Superior temporal gyrus (tissue), 1 donor: ENCODE measurements around the gene AQP12A.

ENCODE experiments used
- DNase-seq: peaks from one replicate; pipeline ENCODE4 v3.0.0-alpha.2; 2016; ENCODE audit errors: extremely low spot score

AQP12A gene

DNA sequence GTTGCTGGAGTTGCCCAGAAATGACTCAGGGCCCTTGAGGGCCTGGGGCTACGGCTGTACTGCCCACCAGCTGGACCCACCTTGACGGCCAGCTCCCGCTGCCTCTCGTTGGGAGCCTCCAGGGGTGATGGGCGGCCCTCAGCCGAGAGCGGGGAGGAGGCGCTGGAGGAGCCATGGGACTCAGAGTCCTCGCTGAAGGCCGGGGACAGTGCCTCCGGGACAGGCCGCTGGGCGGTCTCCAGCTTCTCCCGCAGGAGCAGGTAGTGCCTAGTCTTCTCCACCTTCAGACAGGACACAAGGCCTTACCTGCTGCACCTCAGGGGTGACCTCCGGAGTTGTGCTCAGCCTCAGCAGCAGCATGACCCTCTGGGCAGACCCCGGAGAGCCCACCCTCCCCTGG is 30.7 kb downstream of the AQP12A start:
- no peak for DNase-seq

DNA sequence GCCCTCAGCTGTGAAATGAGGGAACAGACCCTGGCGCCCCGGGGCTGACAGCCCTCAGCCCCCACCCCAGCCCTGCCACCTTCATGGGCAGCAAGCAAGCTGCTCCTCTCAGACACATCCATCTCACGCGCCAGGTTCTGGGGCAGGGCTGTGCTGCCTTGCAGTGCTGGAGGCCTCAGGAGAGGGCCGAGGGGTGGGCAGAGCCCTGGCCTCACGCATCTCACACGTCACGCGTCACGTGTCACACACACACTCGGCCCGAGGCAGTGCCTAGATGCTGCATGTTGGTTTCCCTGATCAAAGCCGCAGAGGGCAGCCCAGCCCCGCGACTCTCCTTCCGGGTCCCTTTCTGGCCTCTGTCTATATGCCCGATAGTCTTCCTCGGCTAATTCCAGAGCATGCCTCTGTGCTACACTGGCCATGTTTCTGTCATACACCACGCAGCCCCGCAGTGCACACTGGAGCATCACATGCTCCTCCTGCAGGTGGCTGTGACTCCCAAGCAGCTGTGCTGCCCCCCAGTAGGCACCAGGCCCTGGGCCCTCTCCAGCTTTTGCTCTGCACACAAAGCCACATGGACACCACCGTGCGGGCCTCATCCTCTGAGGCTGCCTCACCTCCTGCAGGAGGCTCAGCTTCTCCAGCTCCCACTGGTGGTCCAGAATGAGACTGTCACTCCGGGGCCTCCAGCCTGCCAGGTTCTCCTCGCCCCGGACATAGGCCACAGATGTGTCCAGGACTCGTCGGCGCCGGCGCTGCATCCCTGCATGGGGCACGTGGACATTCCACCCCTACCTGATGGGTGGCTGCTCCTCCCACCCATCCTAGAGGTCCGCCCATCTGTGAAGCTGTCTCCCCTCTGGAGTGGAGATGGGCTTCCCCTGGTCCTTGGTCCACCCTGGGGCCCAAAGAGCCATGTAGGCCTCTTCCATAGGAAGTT is 31.4 kb downstream of the AQP12A start:
- DNase-seq, result no peak

DNA sequence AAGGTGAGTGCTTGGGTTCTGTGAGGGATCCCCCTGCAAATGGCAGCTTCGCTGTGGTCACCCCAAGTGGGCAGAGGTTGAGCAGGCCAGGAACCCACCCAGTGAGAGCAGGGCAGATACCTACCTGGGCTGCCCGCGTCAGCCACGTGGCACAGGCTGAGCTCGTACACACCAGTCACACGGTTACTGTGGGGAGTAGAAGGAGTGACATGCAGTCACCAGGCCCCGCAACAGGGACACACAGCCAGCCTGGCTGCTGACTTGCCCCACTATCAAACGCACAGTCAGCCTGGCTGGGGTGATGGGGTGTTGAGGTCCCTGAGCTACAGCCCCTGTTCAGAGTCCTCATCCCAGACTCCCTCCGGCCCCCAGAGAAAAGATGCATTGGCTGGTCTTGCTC is 32.2 kb downstream of the AQP12A start:
- DNase-seq, result no peak

DNA sequence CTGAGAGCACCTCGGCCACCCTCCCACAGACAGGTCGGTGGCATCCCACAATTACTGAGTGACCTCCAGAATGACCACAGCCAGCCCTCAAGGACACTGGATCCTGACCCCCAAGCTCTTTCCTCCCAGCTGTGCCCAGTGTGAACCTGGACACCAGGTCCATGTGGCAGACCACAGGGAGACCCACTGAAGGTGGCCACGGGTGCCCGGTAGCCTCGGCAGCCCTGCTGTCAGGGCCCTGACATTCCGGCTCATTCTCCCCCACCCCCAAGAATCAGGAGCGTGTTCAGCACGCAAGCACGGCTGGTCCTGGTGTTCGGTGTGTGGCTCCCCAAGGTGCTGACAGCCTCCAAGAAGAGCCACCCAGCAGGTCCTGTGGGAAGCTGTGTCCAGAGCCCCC is 32.8 kb downstream of the AQP12A start:
- no peak for DNase-seq

DNA sequence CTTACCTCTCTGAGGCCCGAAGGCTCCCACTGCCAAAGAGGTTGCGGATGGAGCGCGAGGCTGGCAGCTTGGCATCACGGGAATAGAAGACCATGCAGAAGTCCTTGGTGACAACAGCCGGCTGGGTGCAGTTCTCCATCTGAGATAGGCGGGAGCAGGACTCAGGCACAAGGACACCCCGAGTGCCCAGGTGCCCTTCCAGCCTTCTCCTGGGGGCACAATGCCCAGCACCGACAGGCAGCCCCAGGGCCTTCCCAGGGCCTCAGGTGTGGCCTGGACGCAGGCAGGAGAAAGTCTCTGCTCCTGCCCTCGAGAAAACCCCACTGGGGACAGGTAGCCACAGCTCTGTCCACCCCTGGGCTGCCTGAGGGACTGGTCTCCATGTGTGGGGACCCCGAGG is 33.6 kb downstream of the AQP12A start:
- no peak for DNase-seq

DNA sequence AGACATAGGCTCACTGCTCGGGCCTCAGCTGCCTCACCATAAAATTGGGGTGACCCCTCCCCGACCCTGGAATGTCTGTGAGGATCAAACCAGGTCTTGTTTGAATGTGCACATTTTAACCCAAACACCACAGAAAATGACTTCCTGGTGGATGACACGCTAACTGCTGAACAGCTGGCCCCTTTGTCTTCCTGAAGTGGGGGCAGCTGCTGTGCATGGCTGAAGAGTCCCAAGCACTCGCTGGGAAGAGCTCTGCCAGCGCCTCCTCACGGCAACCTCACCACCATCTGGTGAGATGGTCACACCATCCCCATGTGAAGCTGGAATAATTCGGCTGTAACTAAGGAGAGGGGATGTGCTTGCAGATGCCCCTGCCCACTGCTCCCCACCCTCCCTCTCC is 34.0 kb downstream of the AQP12A start:
- no peak for DNase-seq

DNA sequence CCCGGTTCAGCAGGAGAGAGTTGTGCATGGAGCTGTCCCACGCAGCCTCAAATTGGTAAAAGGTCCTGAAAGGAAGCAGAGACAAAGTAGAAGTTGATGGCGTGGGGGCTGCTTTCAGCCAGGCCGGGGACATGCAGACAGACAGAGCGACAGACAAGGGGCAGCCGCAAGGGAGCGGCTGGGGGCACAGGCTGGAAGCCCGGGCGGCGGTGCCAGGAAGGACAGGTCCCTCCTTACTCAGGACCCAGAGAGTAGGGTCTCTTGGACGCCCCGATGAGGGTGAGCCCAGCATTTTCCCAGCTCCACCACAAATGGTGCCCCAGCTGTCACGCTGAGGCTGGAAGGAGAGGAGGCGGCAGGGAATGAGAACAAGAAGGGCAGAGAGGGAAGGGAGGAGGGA is 35.2 kb downstream of the AQP12A start:
- DNase-seq, result no peak

DNA sequence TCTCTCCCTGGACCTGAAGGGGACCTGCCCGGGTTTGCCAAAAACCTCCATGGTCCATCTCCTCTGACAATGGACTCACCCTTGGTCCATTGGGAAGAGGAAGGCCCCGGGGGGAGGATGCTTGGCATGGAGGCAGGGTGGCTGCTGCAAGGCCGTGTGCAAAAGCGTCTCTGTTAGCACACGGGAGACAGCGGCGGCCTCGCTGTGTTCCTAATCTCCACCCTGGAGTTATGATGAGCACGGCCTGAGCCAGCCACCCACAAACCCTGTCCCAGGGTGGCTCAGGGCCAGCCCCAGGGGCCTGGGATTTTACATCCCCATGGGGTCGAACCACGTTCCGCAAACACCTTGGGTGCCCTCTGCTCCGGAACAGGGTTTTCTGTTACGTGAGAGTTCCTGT is 35.8 kb downstream of the AQP12A start:
- no peak for DNase-seq

DNA sequence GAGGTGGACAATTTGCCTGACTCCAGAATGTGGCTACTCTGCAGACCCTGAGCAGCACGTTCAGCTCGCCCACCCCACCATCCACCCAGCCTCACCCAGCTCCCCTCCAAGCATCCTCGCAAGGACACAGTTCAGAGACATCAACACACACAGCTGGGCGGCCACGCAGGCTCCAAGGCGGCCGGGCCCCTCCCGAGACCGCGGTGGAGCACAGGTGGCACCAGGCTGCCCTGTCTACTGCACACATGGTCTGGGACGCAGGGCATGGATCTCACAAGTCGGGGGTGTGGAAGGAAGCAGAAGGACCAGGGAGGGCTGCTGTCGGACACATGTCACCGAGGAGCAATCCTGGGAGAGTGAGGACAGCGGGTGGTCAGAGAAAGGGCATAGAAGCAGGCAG is 36.2 kb downstream of the AQP12A start:
- DNase-seq, result no peak

DNA sequence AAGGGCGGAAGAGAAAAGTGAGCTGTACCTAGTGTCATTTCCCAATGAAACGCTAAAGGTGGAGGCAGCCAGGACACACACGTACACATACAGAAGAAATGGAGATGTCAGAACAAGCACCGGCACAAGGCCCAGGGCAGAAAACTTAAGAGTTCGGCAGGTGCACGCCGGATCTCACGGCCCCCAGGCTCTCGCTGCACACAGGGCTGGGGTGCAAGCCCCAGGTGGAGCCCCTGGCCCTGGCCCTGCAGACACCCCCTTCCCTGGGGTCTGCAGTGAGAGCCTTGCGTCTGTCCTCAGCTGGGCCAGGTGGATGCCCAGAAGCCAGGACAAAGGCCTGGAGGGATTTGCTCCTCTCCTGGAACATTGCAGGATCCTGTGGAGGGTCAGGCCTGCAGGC is 36.7 kb downstream of the AQP12A start:
- no peak for DNase-seq

DNA sequence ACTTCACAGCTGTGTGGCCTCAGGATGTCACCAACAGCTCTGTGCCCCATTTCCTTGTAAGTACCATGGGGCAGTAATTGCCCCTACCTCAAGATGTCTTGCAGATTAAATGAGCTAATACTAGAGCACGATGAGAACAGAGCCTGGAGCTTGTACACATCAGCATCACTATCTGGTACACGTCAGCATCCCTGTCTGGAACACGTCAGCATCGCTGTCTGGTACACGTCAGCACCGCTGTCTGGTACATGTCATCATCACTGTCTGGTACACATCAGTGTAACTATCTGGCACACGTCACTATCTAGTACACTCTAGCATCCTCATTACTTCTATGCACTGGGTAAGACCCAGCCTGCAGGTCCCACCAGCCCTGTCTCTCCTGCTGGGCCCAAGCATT is 37.2 kb downstream of the AQP12A start:
- DNase-seq, result no peak

DNA sequence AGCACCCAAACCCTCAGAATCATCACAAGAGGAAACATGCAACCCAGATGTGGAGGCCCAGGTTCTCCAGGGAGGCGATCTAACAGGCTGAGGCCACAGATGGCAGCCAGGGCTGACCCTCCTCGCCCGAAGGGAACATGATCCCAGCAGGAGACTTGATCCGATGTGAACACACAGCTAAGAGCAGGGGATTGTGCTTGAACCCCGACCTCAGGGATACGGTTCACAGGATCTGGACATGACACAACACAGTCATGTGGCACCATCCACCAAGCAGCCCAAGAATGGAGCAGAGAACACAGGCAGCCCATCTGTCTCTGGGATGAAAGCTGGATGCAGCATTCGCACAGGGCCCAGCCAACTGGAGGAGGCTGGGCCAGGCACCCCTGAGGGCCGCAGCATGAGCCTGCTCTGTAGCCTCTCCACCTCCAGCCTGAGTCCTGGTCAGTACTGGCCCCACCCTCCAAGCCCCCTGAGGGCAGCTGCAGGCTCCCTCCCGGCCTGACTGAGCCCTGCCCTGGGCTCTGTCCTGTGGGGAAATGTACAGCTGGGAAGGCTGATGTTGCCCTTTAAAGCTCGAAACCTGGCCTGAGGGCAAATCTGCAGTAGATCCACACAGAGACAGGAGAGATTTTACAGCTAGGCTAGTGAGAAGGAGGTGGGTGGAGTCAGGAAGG is 39.0 kb downstream of the AQP12A start:
- no peak for DNase-seq

DNA sequence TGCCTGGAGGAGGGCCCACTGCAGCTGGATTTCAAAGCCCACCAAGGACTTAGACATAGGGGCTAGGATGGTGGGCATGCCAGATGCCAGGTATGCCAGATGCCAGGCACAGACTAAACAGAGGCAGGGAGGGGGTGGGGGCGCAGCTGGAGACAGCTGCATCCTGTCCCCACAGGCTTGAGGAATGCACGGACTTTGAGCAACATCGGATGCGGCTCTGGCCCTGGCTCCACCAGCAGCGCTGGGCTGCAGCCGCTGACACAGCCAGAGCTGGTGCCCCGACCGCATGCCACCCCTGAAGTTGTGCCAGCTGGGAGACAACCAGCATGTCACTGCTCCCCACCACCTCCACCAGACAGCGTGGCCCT is 39.5 kb downstream of the AQP12A start:
- no peak for DNase-seq

DNA sequence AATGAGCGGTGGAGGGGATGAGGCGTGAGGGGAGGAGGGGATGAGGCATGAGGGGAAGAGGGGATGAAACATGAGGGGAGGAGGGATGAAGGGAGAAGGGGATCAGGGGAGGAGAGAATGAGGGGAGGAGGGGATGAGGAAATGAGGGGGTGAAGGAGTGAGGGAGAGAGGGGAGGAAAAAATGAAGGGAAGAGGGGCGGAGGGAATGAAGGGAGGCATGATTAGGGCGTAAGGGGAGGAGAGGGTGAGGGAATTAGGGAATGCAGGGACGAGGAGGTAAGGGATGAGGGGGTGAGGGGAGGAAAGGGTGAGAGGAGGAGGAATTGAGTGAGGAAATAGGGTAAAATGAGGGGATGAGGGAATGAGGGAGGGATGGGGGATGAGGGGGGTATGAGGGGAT is 40.5 kb downstream of the AQP12A start:
- no peak for DNase-seq

DNA sequence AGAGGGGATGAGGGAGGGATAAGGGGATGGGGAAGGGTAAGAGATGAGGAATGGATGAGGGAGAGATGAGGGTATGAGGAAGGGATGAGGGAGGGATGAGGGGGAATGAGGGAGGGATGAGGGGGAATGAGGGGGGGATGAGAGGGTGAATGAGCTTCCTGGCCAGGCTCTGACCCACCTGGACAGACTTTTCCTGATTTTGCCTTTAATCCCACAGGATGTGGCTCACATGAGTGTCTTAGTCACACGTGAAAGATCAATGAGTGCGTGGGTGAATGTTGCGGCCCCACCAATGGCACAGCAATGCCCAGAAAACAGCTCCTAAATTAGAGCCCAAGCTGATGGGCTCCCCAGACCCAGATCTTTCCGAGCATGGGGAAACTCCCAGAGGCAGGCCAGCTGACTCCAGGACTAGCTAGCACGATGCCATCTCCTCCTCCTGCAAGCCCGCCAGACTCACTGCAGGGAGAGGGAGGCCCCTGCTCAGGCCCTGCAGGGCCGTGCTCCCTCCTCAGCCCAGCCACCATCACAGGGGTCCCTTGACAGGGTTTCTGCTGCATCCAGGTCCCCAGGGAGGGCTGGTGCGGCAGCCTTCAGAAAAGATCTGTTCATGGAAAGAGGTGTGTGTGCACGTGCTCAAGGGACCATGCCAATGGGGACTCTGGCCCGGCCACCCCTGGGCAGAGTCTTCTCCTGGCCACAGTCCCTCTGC is 41.4 kb downstream of the AQP12A start:
- no peak for DNase-seq

DNA sequence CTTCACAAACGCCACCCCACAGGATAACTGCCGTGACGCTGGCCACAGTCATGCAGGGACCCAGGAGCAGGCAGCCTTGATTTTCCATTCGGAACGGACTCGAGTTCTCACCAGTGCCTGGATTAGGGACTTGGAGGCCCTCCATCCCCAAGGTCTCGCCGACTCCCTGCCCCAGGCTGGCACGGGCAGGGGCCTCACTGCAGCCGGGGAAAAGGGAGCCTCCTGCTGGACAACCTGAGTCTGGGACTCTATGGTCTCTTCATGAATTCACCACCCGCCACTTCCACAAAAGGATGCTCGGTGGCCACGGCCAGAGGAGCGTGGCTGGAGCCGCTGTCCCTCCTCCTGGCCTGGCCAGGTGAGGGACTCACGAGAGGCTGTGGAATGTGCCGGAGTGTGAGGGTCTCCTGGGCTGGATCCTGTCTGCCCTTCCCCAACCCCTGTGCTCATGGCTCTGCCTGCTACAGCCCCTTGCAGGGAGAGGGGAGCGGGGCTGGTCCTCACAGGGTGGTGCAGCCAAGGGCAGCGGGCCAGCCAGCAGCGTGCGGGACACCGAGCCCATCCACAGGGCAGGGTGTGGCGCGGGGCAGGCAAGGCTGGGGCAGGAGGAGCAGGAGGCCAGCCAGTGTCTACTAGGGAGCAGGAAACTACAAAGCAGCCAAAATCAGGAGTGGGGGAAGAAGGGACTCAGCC is 42.3 kb downstream of the AQP12A start:
- DNase-seq, result no peak

DNA sequence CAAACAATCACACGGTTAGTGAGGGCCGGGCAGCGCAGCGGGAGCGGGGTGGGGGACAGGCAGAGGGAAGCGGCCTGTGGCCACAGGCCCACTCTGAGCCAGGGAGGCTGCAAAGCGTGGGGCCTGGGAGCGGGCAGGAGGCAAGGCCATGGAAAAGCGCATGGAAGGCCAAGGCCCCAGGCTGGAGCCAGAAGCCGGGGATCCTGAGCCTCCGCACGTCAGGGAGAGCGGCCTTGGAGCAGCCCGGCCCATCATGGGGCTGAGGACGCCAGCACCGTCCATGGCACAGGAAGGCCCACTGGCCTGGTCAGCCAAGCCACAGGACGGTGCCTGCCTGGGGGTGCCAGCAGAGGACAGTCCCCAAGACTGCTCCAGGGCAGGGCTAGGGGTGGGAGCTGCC is 43.1 kb downstream of the AQP12A start:
- no peak for DNase-seq

DNA sequence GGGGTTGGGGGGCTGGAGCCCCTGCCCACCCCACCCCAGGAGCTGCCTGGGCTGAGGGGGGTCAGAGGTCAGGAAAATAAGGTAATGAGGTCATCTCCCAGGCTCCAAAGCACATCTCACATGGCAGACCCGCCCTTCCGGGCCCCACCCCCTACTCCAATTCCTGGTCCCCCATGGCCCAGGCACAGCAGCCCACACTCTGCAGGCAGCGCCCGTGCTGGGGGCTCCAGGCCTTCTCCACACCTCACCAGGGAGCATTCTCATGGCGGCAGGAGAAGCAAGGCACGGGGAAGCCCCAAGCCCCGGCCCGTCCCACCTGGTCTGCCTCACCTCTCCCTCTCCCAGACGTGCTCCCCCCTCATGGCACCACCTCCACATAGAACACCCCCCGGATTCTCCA is 43.8 kb downstream of the AQP12A start:
- no peak for DNase-seq

DNA sequence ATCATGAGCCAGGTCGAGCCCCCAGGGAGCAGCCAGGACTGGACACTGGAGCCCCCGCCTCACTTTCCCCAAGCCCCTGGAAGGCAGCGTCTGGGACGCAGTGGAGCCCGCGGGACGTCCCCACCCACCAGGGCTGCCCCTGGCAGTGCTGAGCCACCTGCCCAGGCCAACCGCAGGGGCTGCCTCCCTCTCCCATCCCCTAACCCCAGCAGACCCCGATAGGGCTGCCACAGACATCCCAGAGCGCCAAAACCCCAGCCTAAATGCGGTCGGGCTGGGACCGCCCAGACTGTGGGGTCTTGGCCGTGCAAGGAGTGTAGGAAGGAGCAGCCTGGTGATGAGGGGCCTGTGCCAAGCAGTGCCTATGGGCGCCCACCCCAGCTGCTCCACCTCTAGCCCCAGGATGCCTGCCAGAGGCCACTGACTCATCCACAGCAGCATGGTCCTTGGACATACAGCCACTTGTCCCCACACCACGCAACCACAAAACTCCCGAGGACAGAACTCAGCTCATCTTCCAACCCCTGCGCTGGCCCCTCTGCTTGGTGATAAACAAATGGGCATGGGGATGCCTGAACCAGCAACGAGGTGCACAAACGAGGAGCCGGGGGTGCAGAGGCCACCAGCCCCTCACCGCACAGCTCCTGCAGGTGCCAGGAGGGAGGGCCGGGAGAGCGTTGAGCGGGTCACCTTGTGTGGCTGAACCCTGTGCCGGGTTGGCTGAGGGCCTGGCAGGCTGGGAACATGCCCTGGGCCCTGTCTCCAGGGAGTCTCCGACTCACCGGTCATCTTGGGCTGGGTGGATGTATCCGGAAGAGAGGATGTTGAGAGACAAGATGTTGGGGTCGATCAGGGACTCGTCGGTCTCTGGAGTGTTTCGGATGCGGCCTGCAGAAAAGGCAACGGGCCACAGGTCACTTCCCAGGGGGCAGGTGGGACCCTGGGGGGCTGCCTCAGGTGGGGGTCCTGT is 44.9 kb downstream of the AQP12A start:
- DNase-seq, result no peak

DNA sequence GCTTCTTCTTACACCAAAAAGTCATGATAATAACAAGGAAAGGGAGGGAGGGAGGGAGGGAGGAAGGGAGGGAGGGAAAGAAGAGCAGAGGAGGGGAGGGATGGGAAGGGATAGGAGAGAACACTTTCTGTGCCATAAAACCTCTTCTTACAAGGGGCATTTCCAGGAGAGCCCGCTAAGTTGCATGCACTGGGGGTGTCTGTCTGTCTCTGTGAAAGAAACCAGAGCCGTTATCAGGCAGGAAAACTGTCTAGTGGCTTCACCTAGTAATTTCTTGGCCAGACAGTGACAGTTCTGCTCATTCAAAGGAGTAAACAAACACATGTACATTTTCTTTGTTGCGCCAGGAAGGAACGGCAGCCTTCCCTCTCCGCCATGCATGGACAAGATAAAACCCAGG is 45.8 kb downstream of the AQP12A start:
- no peak for DNase-seq

DNA sequence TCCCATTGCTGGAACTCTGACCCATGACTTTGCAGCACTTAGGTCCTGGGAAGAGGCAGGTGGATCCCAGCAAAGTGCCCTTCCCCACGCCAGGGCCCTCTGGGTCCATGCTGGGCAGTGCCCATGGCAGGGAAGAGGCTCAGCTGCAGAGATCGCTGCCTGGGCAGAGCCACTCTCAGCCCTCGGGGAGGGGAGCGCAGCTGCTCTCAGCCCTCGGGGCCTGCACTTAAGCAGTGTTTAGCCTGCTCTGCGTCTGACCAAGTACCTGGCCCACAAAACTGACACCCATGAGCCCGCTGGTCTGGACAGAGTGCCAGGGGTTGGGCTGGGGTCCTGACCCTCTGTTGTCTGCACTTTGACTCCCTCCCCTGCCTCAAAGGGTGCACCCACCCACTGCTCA is 46.3 kb downstream of the AQP12A start:
- no peak for DNase-seq
